Hippocampal formation (tissue), 2 donors: ENCODE data around the gene CNNM3.
"Not testable (repeated sequence)": the region's sequence is repeated elsewhere in the genome, so short reads cannot be mapped to it uniquely, and the experiment has no call there.

Experiments
- DNase-seq, 2 donors: peaks; one replicate each; lab custom pipeline; 2025; lab: John Stamatoyannopoulos, UW

Gene CNNM3

DNA sequence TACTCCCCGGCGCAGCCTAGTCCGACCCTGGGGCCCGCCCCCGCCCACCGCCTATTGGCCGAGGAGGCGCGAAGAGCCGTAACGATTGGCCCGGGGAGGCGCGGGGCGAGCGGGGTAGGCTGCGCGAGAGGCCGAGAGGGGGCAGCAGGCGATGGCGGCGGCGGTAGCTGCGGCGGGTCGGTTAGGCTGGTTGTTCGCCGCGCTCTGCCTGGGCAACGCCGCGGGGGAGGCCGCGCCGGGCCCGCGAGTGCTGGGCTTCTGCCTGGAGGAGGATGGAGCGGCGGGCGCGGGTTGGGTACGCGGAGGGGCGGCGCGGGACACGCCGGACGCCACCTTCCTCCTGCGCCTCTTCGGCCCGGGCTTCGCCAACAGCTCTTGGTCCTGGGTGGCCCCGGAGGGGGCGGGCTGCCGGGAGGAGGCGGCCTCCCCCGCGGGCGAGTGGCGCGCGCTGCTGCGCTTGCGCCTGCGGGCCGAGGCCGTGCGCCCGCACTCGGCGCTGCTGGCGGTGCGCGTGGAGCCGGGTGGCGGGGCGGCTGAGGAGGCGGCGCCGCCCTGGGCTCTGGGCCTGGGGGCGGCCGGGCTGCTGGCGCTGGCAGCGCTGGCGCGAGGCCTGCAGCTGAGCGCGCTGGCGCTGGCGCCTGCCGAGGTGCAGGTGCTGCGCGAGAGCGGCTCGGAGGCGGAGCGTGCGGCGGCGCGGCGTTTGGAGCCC, at the start of gene CNNM3:
Gene CNNM3 (plus strand): TSS at position 142 of the 709 bp plus-strand sequence. CDS start 10 bp downstream, at position 152.
- DNase-seq, result peak; percentile 95 to 96

- no peak for DNase-seq
Measured at GRCh38 chr2:96767135-96767871, 48.8 kb upstream of the CNNM3 start.

DNA sequence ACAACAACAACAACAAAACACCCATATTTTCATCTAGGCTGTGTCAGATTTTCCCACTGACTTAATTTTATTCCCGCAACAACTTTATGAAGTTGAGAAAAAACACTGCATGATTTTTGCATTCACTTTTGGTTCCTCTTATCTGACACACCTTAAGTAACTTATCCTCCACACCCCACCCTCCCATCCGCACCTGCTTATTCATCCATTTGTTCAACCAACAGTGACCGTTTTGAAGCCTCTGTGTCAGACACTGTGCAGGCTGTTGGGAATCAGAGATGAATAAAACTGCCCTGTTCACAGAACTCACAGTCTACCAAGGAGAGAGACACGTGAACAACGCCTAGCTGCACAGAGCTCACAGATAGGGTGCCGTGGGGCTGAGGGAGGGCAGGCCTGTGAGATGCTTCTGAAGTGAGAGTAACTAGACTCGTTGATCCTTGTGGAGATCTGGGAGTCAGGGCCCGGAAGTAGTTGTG, 47.9 kb upstream of the CNNM3 start:
- DNase-seq, result no peak

DNA sequence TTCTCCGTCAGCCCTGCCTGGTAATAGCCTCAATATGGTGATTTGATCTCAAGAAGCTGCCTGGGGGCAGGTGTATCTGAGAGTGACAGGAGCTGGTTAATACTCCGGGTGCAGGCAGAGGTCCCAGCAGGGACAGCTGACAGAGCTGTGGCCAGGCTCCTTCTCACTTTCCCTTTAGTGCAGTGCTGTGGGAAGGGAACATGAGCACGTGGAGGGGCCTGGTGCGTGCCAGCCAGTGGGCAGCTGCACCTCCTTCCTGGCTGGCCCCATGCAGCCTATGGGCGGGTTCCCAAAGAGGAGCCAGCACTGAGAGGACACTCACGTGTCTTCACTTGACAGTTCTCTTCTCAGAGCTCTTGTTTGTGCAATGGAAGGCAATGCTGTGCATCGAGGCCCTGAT, 46.3 kb upstream of the CNNM3 start:
- DNase-seq, result peak; percentile 26 to 46

DNA sequence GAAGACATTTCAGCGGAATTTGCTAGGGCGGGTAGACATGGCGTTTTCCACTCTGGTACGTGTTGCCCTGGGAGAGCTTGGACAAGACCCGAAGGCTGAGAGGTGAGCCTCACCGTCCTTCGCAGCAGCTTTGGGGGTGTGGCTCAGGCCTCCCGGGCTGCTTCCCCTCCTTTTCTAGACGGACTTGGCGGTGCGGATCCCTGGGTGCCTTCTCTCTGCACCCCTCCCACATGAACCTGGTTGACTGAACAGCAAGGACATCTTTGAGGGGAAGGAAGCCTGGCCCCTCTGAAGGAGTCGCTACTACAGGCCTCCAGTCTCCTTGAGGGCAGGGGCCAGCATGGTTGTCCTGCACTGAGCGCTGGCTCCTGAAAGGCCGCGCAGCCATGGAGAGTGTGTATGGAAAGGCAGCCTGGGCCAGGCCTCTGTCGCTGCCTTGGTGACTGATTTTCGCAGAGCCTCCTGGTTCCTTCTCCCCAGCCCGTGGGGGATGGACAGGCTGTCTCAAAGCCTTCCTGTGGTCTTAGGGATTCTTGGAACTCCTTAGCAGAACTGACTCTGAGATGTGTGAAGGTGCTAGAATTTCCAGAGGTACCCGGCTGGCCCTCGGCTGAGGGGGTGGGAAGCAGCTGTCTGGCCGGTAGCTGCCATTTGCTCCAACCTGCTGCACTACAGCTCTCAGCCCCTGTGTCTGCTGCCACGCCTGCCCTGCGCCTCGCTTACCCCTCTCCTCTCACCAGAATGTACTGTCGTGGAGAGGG, 45.4 kb upstream of the CNNM3 start:
- DNase-seq, result no peak

DNA sequence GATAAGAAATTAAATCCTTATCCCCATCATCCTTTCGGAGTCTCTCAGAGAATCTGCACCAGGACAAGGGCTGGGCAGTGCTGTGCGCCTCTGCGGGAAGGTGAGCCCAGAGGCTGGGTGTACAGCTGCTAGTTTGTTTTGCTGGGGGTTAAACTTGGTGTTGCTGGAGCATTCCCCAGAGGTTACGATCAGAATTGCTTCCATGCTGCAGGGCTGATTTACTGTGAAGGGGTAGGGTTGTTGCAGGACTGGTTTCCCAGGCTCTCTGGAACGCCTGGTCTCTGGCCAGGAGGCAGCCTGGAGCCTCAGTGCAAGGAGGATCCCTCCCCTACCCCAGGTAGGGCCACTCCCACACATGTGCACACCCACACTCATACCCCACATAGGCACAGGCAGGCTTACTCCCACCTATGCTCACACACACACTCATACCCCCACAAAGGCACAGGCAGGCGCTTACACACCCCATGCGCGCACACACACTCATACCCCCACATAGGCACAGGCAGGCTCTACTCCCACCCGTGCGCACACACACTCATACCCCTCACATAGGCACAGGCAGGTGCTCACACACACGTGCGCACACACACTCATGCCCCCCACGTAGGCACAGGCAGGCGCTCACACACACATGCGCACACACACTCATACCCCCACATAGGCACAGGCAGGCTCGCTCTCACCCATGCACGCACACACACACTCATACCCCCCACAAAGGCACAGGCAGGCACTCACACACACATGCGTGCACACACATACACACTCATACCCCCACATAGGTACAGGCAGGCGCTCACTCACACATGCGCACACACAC, 44.1 kb upstream of the CNNM3 start:
- no peak for DNase-seq

DNA sequence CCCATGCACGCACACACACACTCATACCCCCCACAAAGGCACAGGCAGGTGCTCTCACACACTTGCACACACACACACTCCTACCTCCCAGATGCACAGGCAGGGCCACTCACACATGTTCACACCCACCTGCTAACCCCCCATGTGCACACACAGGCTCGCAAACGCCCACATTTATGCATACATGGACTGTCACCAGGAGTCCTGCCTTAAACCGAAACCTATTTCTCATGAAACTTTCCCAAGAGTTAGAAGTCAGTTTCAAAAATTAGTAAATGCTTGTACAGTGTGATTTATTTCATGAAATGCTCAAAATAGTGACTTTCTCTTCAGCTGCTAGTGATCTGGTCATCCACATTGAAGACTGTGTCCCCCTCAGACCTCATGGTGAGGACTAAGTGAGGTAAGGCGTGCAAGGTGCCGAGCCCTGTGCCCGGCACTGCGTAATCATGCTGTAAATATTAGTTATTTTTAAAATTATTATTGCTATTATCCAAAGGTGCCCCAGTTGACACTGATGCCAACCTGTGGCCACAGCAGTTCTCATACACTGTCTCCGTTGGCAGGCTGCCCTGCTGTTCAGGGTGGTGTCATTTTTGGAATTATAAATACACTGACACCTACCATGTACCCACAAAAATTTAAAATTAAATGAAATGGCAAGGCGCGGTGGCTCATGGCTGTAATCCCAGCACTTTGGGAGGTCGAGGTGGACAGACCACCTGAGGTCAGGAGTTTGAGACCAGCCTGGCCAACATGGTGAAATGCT, 43.0 kb upstream of the CNNM3 start:
- no peak for DNase-seq

GRCh38 chr2:96773922-96774321, 42.1 kb upstream of the CNNM3 start:
- no peak for DNase-seq

DNA sequence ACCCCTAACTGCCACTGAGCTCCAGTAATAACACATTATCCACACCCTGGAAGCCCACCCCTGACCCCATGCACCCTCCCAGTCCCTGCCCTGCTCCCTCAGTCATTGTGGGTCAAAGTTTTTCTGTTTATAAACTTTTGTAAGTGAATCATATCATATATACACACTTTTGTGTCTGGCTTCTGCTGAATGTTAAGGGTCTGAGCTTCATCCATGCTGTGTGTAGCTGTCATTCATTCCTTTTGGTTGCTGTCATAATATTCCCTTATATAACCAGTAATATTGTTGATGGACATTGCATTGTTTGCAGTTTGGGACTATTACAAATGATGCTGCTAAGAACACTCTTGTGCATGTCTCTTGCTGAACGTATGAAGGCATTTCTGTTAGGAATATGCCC, 40.9 kb upstream of the CNNM3 start:
- no peak for DNase-seq

GRCh38 chr2:96783388-96783787, 32.7 kb upstream of the CNNM3 start:
- DNase-seq, result no peak

- DNase-seq, result no peak
Measured at GRCh38 chr2:96787411-96787810, 28.7 kb upstream of the CNNM3 start.

GRCh38 chr2:96788442-96789244, 27.4 kb upstream of the CNNM3 start:
- peak in 1 of 2 donors; percentile 22 for DNase-seq

DNA sequence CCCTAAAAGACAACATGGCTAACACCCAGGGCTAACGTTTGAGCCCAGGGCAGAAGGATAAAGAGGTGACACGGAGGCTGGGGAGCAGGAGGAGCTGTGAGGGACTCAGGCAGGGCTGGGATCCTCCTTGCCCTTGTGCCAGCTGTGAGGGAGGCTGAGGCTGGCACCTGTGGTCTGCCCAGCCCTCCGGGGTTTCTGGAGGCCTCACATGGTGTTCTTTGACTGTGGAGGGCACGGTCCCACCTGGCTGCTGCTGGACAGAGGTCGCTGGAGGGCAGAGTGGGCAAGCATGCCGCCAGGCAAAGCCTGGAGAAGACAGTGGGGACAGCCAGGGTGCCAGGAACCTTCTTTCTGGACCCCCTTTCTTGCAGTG, 26.8 kb upstream of the CNNM3 start:
- no peak for DNase-seq

DNA sequence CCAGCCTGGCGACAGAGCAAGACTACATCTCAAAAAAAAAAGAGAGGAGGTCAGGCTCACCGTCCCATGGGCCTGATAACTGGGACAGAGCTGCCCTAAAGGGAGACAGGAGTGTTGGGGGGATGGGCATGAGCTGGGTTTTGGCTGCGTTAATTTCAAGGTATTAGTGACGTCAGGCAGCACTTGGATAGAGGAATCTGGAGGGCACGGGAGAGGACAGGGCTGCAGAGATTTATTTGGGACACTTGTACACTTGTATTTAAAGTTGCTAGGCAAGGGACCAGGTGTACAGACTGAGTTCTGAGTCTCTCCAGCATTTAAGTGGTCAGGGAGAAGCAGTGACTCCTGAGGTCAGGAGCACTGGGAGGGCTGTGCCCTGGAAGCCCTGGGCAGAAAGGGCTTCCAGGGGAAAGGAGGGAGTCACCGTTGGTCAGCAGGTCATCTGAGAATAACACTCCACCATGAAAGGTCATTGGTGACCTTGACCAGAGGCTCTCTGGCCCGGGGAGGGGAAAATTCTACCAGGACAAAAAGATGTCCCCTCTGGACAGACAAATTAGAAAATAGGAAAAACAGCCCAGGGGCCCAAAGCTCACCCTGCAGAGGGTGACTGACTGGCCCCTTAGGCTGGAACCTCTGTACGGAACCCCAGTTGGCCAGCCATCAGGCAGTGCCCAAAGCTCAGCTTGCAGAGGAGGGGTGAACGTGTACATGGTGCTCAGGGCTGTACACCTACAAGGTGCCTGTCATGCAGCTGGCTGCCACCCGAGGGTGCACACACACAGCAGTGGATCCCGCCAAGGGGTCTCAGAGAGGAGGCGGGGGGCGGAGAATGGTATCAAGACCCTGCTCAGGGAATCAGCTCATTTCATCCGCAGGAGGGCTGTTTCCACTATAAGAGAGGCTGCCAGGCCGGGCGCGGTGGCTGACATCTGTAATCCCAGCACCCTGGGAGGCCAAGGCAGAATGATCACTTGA, 23.0 kb upstream of the CNNM3 start:
- DNase-seq, result no peak

DNA sequence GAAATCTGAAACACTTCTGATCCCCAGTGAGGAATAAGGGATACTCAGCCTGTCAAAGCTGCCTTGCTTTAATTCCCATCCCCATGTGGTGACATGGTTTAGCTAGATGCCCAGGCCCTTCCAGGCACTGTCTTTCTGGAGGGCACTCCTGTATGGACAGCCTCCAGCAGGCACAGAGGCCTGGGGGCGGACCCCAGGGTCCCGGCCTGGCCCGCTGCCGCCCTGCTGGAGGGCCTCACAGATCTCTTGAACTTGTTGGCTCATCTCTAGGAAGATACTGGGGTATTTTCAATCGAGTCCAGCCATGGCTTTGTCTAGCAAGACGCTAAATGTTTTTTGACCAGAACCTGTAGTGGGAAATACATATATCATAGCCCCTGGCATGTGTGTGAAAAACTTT, 21.0 kb upstream of the CNNM3 start:
- DNase-seq, result no peak

DNA sequence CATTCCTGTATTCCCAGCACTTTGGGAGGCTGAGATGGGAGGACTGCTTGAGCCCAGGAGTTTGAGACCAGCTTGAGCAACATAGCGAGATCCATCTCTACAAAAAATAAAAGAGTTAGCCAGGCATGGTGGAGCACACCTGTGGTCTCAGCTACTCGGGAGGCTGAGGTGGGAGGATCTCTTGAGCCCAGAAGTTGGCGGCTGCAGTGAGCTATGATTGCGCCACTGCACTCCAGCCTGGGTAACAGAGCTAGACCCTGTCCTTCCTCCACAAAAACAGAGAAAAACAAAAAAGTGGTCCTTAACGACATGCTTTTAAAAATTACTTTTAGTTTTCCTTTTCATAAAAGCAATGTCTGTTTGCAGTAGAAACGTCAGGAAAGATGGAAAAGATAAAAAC, 19.6 kb upstream of the CNNM3 start:
- not testable (repeated sequence) for DNase-seq

DNA sequence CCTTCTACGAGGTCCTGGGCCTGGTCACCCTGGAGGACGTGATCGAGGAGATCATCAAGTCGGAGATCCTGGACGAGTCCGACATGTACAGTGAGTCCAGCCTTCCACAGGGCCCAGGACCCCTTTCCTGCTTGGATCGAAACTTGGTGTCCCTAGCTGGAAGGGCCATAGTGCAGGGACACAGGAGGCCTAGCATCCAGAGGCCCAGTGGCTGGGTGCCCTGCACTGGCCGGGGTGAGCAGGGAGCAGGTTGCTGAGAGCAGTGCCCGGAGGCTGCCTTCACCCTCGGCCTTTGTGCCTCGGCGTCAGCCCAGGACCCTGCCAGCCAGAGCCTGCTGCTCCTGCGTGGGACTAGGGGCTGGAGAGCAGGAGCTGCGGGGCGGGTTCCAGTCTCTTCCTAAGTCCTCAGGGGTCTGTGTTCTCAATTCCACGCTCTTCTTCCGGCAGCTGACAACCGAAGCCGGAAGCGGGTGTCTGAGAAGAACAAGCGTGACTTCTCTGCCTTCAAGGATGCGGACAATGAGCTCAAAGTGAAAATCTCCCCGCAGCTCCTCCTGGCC, 18.9 kb upstream of the CNNM3 start:
- DNase-seq, result no peak
